Upper lobe of left lung (tissue), 4 donors: ENCODE results near the gene PTPRG.

Experiments
- EP300 ChIP-seq, 4 donors: sonication (generic); formaldehyde crosslinking; IDR thresholded peaks; one replicate each; pipeline ENCODE4 v1.5.1; 2017; ENCODE audit warnings: antibody characterized with exemption in 4 of 4, control low read depth in 2 of 4
- POLR2AphosphoS5 ChIP-seq, 2 donors: sonication (generic); formaldehyde crosslinking; IDR thresholded peaks; one replicate each; pipeline ENCODE4 v1.5.1; 2017; ENCODE audit warnings: antibody characterized with exemption in 2 of 2
- TF ChIP-seq, protein P1 (sequence below), 6 experiments: fragments of 450-650 bp in 4 of 6; fragments of 200-600 bp in 2 of 6; sonication (generic) in 2 of 6; IDR thresholded peaks; one replicate each; pipeline ENCODE4 v1.5.1; 2016 to 2019; ENCODE audit warnings: antibody characterized with exemption in 6 of 6

DNA sequence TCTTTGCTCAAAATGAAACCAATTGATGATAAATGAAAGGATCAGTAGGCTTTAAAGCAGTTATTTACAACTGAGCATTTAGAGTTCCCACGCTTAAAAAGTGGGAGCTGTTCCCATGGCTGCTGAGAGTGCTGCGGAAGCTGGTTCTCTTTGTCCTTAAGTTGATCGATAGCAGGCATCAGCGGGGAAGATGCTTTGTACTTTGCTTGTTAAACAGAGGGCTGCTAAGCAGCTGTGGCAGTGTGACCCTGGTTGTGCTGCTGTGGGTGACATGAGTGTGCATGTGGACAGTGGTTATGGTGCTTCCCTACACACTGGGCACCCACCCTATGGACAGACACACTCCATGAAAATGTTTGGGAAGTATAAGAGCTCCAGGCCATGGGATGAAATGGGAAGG is 96.3 kb downstream of the PTPRG start:
- TF ChIP-seq EP300 (IDR thresholded peaks at IDR 0.05), result no peak
- TF ChIP-seq, protein P1, sequence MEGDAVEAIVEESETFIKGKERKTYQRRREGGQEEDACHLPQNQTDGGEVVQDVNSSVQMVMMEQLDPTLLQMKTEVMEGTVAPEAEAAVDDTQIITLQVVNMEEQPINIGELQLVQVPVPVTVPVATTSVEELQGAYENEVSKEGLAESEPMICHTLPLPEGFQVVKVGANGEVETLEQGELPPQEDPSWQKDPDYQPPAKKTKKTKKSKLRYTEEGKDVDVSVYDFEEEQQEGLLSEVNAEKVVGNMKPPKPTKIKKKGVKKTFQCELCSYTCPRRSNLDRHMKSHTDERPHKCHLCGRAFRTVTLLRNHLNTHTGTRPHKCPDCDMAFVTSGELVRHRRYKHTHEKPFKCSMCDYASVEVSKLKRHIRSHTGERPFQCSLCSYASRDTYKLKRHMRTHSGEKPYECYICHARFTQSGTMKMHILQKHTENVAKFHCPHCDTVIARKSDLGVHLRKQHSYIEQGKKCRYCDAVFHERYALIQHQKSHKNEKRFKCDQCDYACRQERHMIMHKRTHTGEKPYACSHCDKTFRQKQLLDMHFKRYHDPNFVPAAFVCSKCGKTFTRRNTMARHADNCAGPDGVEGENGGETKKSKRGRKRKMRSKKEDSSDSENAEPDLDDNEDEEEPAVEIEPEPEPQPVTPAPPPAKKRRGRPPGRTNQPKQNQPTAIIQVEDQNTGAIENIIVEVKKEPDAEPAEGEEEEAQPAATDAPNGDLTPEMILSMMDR (IDR thresholded peaks at IDR 0.05), result no peak
- no peak for TF ChIP-seq POLR2AphosphoS5 (IDR thresholded peaks at IDR 0.05)
